GM12878 (cell line): ENCODE results near the gene SARDH. TPM values are rescaled to one million over a fixed set of nuclear protein-coding genes. Genes with fewer than 3 reads are reported as not detected.

Experiments used
- ATAC-seq: fragments of 200-7000 bp; cut with Tn5 transposase; 3 replicates; pipeline ENCODE4 v1.9.1; 2020; ENCODE audit warnings: mild to moderate bottlenecking, moderate library complexity
- BruUV-seq: library from RNA; stranded (reverse); fragments of 400-500 nt; replicated peaks from 2 replicates; lab custom pipeline; 2021; lab: Mats Ljungman, UMichigan
- CTCF ChIA-PET: fragments of 300-600 bp; sonication (Branson Sonifier 250); formaldehyde crosslinking; extraction: SDS; loops from one replicate; lab custom pipeline; 2021; ENCODE audit warnings: inconsistent platforms; lab: Yijun Ruan, JAX
- POLR2A ChIA-PET: fragments of 350-600 bp; formaldehyde crosslinking; extraction: SDS; loops from one replicate; lab custom pipeline; 2021; ENCODE audit warnings: inconsistent platforms; lab: Charles Lee
- RAD21 ChIA-PET: fragments of 300-600 bp; sonication (Branson Sonifier 250); formaldehyde crosslinking; loops from one replicate; lab custom pipeline; 2023; ENCODE audit warnings: antibody characterized with exemption; ENCODE audit not compliant: unreplicated experiment; lab: Charles Lee
- SMC1A ChIA-PET: fragments of 300-600 bp; sonication (Branson Sonifier 250); formaldehyde crosslinking; loops from one replicate; lab custom pipeline; 2023; ENCODE audit not compliant: unreplicated experiment, uncharacterized antibody; lab: Charles Lee
- DNase-seq: peaks from one replicate; pipeline ENCODE4 v3.0.0-alpha.2; 2011; ENCODE audit warnings: low read depth, low spot score
- FAIRE-seq: peaks from 3 replicates; lab custom pipeline; 2011; peaks lifted over from hg19 to GRCh38; lab: Jason Lieb, UNC
- H2AFZ ChIP-seq: 2 replicates; pipeline ENCODE4 v1.6.0; 2011; ENCODE audit warnings: low read depth, low read length, control low read depth; ENCODE audit not compliant: control insufficient read depth
- H3K27ac ChIP-seq: 2 replicates; pipeline ENCODE4 v1.5.1; 2011; ENCODE audit warnings: control low read depth; ENCODE audit not compliant: control insufficient read depth, insufficient read depth
- H3K27me3 ChIP-seq, 2 experiments: replicated peaks in 1 of 2; 2 replicates each; pipeline versions ENCODE4 v1.6.0 to v1.6.1; 2011; ENCODE audit warnings: low read length in 1 of 2; ENCODE audit not compliant: control insufficient read depth in 2 of 2, insufficient read depth in 2 of 2
- H3K36me3 ChIP-seq, 2 experiments: 2 replicates each; pipeline ENCODE4 v1.5.1; 2011; ENCODE audit warnings: low read length in 1 of 2; ENCODE audit not compliant: control insufficient read depth in 2 of 2, insufficient read depth in 2 of 2
- H3K4me1 ChIP-seq: 2 replicates; pipeline ENCODE4 v1.6.1; 2011; ENCODE audit warnings: mild to moderate bottlenecking, low read length, moderate library complexity, mixed read lengths; ENCODE audit not compliant: control insufficient read depth, insufficient read depth
- H3K4me2 ChIP-seq: 2 replicates; pipeline ENCODE4 v1.6.0; 2011; ENCODE audit warnings: control low read depth; ENCODE audit not compliant: control insufficient read depth, insufficient read depth
- H3K4me3 ChIP-seq: fragments of 200-600 bp; sonication (generic); 2 replicates; pipeline ENCODE4 v1.5.1; 2016
- H3K79me2 ChIP-seq: 2 replicates; pipeline ENCODE4 v1.6.0; 2011; ENCODE audit warnings: low read length; ENCODE audit not compliant: control insufficient read depth, insufficient read depth
- H3K9ac ChIP-seq: 2 replicates; pipeline ENCODE4 v1.8.0; 2011; ENCODE audit warnings: low read length, control low read depth, mixed read lengths; ENCODE audit not compliant: control insufficient read depth, insufficient read depth
- H3K9me3 ChIP-seq: replicated peaks from 3 replicates; pipeline ENCODE4 v1.5.1; 2011; ENCODE audit warnings: mild to moderate bottlenecking, low read length; ENCODE audit not compliant: control insufficient read depth, insufficient read depth
- H4K20me1 ChIP-seq: 2 replicates; pipeline ENCODE4 v1.6.0; 2011; ENCODE audit not compliant: control insufficient read depth, insufficient read depth
- FOS ChIP-seq: IDR thresholded peaks from 3 replicates; pipeline ENCODE4 v1.6.1; 2011; ENCODE audit warnings: borderline replicate concordance; ENCODE audit not compliant: insufficient read length; ENCODE audit errors: extremely low read depth
- HDAC6 ChIP-seq: fragments of 200-600 bp; sonication (generic); IDR thresholded peaks from one replicate; pipeline ENCODE4 v1.8.0; 2017; ENCODE audit warnings: antibody characterized with exemption; ENCODE audit not compliant: unreplicated experiment
- POLR2AphosphoS5 ChIP-seq: IDR thresholded peaks from 2 replicates; pipeline ENCODE4 v1.6.1; 2011; ENCODE audit warnings: mild to moderate bottlenecking, low read length, inconsistent platforms
- SUZ12 ChIP-seq: fragments of 200-600 bp; sonication (generic); IDR thresholded peaks from one replicate; pipeline ENCODE4 v1.6.1; 2018; ENCODE audit warnings: antibody characterized with exemption, mild to moderate bottlenecking; ENCODE audit not compliant: unreplicated experiment
- ZNF384 ChIP-seq: IDR thresholded peaks from 2 replicates; pipeline ENCODE4 v1.6.1; 2012; ENCODE audit warnings: low read depth, mild to moderate bottlenecking, low read length, improper control_type of control experiment, borderline replicate concordance
- WGBS: methylation state at CpG from one replicate; pipeline ENCODE4 v1.1.6; 2016; ENCODE audit warnings: low lambda C conversion rate; ENCODE audit not compliant: insufficient replicate concordance, insufficient coverage; ENCODE audit errors: missing lambda C conversion rate; 5-methylcytosine and 5-hydroxymethylcytosine counted together
- in situ Hi-C: fragments of 300-500 bp; cut with MboI; formaldehyde crosslinking; loops from 9 replicates; pipeline ENCODE4 v1.14.3; 2018; ENCODE audit warnings: mixed read lengths
- intact Hi-C: fragments of 100-400 bp; cut with micrococcal nuclease; formaldehyde crosslinking; loops from one replicate; pipeline ENCODE4 v1.14.2; 2022; ENCODE audit not compliant: unreplicated experiment
- polyA plus RNA-seq, 11 experiments: library from polyadenylated mRNA; depleted of rRNA in 4 of 11; unstranded in 6 of 11; stranded (reverse) in 5 of 11; fragments of >200 nt; fragmentation: Nextera tagmentation in 4 of 11; fragmentation: Illumina TruSeq in 1 of 11; extraction: Ambion mirVana in 4 of 11; extraction: Trizol in 1 of 11; gene quantifications; 1 replicate in 1 of 11; 2 replicates in 10 of 11; pipeline versions ENCODE4 v1.2.1 to v1.2.3, GENCODE V29; 2011 to 2016; ENCODE audit warnings: inconsistent platforms in 2 of 11, missing spikeins in 2 of 11, low read depth in 1 of 11
- total RNA-seq, 4 experiments: library from RNA; depleted of rRNA in 3 of 4; stranded (reverse); fragments of >200 nt in 3 of 4; fragmentation: Illumina TruSeq in 1 of 4; extraction: Trizol in 1 of 4; gene quantifications; 2 replicates each; pipeline versions ENCODE4 v1.2.1 to v1.2.3, GENCODE V29; 2013 to 2021
- TF ChIP-seq, protein P1 (sequence below): IDR thresholded peaks from 2 replicates; pipeline ENCODE4 v1.6.1; 2012; ENCODE audit warnings: low read depth, low read length, improper control_type of control experiment

SARDH gene
- total and polyA plus RNA-seq, 10 of the 15 experiments (the other 5 are each of a cell fraction or from before 2014, with no cell fraction given): 0.03 to 0.15 (median 0.10) TPM; not detected in 6

GRCh38 chr9:133647765-133648469 is 90.2 kb downstream of the SARDH start:
- Histone ChIP-seq H3K79me2 (no peaks in the 10 kb centered on the region), H3K4me1 (no peaks in the 10 kb centered on the region), H2AFZ (no peak overlapping the region), H3K36me3 (no peaks in the 10 kb centered on the region), H4K20me1 (no peaks in the 10 kb centered on the region), H3K4me2 (no peak overlapping the region), H3K27me3 (peaks cover 0 to 3% of the 10 kb centered on the region in 2 experiments; a peak in 2 of 4 replicates), H3K4me3 (no peak overlapping the region), H3K9me3 (no peaks in the 10 kb centered on the region), H3K27ac (no peak overlapping the region), H3K9ac (no peak overlapping the region)
- ChIA-PET CTCF (no interaction called here), SMC1A (no interaction called here), RAD21 (no interaction called here), POLR2A (no interaction called here)
- TF ChIP-seq FOS: no peak
- no peak for TF ChIP-seq SUZ12
- no peak for TF ChIP-seq POLR2AphosphoS5
- TF ChIP-seq ZNF384: no peak
- no peak for TF ChIP-seq HDAC6
- TF ChIP-seq, protein P1, sequence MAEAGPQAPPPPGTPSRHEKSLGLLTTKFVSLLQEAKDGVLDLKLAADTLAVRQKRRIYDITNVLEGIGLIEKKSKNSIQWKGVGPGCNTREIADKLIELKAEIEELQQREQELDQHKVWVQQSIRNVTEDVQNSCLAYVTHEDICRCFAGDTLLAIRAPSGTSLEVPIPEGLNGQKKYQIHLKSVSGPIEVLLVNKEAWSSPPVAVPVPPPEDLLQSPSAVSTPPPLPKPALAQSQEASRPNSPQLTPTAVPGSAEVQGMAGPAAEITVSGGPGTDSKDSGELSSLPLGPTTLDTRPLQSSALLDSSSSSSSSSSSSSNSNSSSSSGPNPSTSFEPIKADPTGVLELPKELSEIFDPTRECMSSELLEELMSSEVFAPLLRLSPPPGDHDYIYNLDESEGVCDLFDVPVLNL: no peak
- DNase-seq: no peak
- BruUV-seq: no TSS peak
- FAIRE-seq: no peak
- intact Hi-C loops (no loop called here), in situ Hi-C loops (no loop called here)
- ATAC-seq: no peak
- WGBS: 48% methylated on average over 25 of the region's 25 CpGs
